ENCODE data around the gene P2RX6.

GRCh38 chr22:20977516-20978170, 37.3 kb upstream of the P2RX6 start:
- TF ChIP-seq CTCF (IDR thresholded peaks at IDR 0.05; ENCODE audit: extremely low read depth in 1 of 2, insufficient read depth in 1 of 2, low read depth in 1 of 2, low read length in 2 of 2) (no peak), POLR2A (IDR thresholded peaks at IDR 0.05; ENCODE audit: low read depth, low read length) (no peak), EZH2 (IDR thresholded peaks at IDR 0.05; ENCODE audit: borderline replicate concordance, low read depth, low read length, severe bottlenecking) (no peak), MYC (IDR thresholded peaks at IDR 0.05; ENCODE audit: low read depth, low read length) (no peak), POLR2AphosphoS5 (IDR thresholded peaks at IDR 0.05; ENCODE audit: insufficient read depth, low read depth, low read length) (no peak)

All from endothelial cell of umbilical vein (primary cell).